Coronary artery (tissue), 2 donors: ENCODE measurements around the gene CCL7.

Experiments
- DNase-seq: peaks from one replicate; pipeline ENCODE4 v3.0.0-alpha.2; 2017; ENCODE audit warnings: low spot score
- H3K27ac ChIP-seq, 2 donors: fragments of 200-600 bp; sonication (generic); one replicate each; pipeline ENCODE4 v1.5.1; 2016 to 2019
- H3K4me3 ChIP-seq: fragments of 200-600 bp; sonication (generic); 2 replicates; pipeline ENCODE4 v1.5.1; 2016; ENCODE audit warnings: mild to moderate bottlenecking, moderate library complexity
- TF ChIP-seq, protein P1 (sequence below): fragments of 200-600 bp; sonication (generic); IDR thresholded peaks from one replicate; pipeline ENCODE4 v1.5.1; 2019; ENCODE audit warnings: antibody characterized with exemption

Gene CCL7

DNA sequence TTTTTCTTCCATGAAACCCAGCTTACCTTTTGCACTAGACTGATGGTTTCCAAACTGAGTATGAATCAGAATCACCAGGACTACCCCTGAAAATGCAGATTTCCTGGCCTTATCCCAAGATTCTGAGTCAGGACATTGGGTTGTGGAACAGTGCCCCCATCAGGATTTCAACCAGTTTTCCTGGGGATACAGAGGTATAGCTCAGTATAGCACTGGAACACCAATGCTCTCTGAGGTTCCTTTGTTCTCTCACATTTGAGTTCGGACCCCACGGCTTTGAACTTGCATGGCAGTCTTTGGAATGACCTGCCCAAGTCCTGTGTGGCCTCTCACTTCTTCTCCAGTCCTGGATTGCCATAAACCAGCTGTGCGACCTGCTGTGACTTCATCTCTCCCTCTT lies 36.4 kb downstream of the CCL7 start:
- H3K4me3 ChIP-seq: no peak overlapping the region
- peak; percentile 72 for DNase-seq
- TF ChIP-seq, protein P1, sequence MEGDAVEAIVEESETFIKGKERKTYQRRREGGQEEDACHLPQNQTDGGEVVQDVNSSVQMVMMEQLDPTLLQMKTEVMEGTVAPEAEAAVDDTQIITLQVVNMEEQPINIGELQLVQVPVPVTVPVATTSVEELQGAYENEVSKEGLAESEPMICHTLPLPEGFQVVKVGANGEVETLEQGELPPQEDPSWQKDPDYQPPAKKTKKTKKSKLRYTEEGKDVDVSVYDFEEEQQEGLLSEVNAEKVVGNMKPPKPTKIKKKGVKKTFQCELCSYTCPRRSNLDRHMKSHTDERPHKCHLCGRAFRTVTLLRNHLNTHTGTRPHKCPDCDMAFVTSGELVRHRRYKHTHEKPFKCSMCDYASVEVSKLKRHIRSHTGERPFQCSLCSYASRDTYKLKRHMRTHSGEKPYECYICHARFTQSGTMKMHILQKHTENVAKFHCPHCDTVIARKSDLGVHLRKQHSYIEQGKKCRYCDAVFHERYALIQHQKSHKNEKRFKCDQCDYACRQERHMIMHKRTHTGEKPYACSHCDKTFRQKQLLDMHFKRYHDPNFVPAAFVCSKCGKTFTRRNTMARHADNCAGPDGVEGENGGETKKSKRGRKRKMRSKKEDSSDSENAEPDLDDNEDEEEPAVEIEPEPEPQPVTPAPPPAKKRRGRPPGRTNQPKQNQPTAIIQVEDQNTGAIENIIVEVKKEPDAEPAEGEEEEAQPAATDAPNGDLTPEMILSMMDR: peak; percentile 32
- H3K27ac ChIP-seq: no peak overlapping the region

DNA sequence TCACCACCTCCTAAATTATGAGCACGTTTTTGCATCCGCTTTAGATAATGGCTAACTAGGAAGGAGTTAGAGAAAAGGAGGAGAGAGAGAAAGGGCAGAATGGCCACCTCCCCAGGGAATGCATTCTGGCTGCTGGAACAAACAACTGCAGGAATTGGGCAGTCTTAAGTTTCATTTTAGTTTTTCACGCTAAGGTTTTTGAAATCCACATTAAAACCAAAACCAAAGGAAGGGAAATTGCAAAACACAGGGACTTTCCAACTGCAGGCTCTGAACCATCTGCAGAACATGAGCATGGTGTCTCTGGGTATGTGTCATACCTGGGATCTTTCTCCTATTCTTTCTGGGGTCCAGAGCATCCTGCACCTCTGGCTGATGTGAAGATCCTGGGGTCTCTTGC lies 37.1 kb downstream of the CCL7 start:
- TF ChIP-seq, protein P1: no peak
- Histone ChIP-seq H3K27ac (peak overlapping the region in 1 of 2 donors; percentile 20), H3K4me3 (no peak overlapping the region)
- DNase-seq: peak; percentile 55

DNA sequence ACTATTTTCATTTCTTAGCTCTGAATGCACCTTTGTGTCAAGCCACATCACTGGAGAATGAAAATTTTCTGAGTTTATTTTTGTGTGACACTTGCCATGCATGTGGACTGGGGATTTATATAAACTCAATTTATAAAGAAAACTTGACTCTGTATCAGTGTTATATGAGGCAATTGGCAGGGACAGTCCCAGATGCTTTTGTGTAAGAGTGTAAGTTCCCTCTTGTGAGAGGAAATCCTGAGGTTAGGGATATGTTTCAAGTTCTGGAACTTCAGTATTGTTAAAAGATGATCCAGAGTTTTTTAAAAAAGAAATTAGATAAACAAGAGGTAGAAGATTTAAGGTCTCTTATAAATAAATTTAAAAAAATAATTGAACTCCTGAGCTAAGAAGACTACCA lies 38.4 kb downstream of the CCL7 start:
- Histone ChIP-seq H3K27ac (no peak overlapping the region), H3K4me3 (no peak overlapping the region)
- no peak for DNase-seq
- TF ChIP-seq, protein P1: no peak

DNA sequence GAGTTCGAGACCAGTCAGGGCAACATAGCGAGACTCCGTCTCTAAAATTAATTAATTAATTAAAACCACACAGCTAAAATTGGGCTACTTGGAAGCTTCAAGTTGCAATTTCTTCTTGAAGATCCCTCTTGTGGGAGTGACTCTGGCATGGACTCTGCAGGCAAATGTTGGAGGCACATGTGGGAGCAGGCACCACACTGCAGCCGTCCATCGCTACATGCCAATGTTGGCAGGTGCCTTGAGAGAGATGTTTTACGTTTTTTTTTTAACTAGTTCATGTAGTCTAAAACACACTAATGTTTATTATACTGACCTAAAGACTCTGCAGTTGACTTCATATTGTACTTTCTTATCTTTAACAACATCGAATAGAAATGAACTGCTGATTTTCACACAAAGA lies 41.3 kb downstream of the CCL7 start:
- no peak overlapping the region for H3K4me3 ChIP-seq
- peak; percentile 26 for DNase-seq
- TF ChIP-seq, protein P1: no peak
- no peak overlapping the region for H3K27ac ChIP-seq

DNA sequence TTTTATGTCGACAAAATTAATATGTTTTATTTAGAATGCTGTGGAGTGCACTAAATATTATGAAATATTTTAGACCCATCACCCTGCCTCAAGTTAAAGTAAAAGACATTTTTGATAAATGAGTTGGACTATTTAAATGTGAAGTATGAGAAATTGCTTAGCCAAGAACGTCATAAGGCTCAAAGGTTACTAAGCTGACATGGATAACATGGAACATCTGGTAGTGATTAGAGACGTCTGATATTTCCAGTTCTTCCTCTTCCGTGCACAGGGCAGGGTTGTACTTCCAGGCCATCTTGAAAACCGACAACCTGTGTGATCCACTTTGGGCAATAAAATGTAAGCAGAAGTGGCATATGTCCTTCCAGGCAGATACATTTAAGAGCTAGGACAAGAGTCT lies 42.1 kb downstream of the CCL7 start:
- Histone ChIP-seq H3K4me3 (no peak overlapping the region), H3K27ac (peak overlapping the region in 1 of 2 donors; percentile 81)
- DNase-seq: no peak
- TF ChIP-seq, protein P1: no peak

DNA sequence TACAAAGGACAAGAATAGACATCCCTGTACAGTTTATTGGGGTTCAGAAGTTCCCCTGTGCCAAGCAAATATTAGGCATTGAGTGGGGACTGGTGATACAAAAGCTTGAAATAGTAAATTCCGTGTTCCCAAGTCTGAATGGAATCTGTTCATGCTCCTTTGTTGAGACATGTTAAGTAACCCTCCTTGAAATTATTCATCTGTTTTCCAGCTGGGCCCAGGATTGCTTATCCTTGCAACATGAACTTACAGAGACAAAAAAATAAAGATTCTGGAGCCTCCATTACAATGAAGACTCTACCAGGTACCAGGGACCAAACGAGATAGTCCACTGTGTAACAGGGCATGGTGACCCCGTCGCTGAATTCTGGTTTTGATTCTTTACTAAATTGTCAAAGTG lies 43.1 kb downstream of the CCL7 start:
- TF ChIP-seq, protein P1: no peak
- Histone ChIP-seq H3K27ac (peak overlapping the region; percentile 41 to 81), H3K4me3 (no peak overlapping the region)
- no peak for DNase-seq

DNA sequence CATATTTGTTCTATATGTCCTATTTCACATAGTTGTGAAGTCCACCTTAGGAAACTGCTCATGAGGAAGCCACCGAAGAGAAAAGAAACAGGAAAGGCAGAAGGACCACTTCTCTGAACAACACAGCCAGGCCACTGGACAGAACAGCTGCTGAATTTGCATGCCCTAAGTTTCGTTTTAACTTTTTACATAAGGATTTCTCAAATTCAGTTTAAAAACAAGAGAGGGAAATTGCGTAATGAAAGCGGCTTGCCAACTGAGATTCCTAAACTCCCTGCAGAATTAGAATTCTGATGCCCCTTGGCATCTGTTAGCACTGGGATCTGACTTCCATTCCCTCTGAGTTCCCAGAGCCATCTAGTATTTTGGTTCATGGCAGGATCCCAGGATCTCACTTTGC lies 44.3 kb downstream of the CCL7 start:
- Histone ChIP-seq H3K4me3 (peak overlapping the region; percentile 31), H3K27ac (peak overlapping the region; percentile 60 to 81)
- TF ChIP-seq, protein P1: no peak
- no peak for DNase-seq
